GM20000 (cell line): ENCODE measurements around the gene EXOC4.

ENCODE experiments used
- DNase-seq: peaks from one replicate; pipeline ENCODE4 v3.0.0; 2012; ENCODE audit warnings: low spot score
- TF ChIP-seq, protein P1 (sequence below): IDR thresholded peaks from 2 replicates; pipeline ENCODE4 v1.5.1; 2012; ENCODE audit warnings: mild to moderate bottlenecking, control low read depth; ENCODE audit errors: extremely low read depth, missing control alignments

The EXOC4 gene

DNA sequence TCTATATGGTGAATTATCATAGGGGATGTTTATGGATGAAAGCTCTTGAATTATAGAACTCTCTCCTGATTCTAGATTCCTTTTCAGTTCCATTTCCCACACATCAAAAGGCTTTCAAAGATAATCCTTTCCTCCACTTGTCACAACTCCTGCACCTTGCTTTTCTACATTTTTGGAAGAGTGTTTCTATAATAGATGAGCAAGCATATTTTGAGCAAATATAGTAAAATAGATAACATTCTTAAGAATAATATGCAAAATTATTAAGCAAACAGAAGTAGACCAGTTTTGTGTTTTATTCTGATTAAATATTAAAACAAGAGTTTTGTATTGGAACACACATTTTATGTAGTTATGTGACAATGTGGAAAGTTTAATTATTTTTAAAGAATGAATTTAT lies 340.7 kb downstream of the EXOC4 start:
- DNase-seq = no peak
- TF ChIP-seq, protein P1, sequence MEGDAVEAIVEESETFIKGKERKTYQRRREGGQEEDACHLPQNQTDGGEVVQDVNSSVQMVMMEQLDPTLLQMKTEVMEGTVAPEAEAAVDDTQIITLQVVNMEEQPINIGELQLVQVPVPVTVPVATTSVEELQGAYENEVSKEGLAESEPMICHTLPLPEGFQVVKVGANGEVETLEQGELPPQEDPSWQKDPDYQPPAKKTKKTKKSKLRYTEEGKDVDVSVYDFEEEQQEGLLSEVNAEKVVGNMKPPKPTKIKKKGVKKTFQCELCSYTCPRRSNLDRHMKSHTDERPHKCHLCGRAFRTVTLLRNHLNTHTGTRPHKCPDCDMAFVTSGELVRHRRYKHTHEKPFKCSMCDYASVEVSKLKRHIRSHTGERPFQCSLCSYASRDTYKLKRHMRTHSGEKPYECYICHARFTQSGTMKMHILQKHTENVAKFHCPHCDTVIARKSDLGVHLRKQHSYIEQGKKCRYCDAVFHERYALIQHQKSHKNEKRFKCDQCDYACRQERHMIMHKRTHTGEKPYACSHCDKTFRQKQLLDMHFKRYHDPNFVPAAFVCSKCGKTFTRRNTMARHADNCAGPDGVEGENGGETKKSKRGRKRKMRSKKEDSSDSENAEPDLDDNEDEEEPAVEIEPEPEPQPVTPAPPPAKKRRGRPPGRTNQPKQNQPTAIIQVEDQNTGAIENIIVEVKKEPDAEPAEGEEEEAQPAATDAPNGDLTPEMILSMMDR = no peak

DNA sequence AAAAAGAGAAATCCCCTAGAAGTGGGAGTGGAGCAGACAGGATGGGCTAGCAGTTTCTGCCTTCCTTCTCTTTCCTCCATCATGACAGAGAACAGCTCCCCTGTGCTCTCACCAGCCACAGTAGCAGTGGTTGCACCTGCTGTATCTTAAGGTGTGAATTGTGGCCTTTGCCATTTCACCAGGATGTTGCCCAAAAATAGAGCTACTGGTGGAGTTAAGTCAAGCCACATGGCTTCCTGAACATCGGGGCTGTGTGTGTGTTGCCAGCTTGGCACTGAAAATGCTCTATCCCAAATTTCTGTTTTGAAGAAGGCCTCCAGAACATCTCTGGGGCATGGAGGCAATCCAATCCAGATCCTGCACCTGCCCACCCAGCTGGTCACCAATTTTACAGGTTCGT lies 348.7 kb downstream of the EXOC4 start:
- no peak for DNase-seq

DNA sequence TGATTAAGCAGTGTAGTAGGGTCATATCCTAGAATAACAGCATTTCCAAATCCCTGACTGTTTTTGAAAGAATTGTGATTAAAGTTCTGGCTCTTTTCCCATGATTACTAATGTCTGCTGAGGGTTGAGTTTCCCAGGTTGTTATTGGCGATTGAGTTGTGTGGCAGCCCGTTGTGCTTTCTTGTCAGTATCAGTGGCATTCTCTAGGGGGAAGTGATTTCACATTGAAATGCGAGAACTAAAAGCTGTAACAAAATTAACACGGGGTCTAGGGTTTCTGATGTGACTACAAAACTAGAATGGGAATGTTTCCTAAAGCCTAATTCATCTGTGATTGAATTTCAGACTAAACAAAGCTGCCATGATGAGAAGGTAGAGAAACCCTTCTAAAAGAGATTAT lies 349.4 kb downstream of the EXOC4 start:
- no peak for DNase-seq
- TF ChIP-seq, protein P1 = no peak

More for the DNA sequence above, 348.7 kb downstream of the EXOC4 start:
- TF ChIP-seq, protein P1 = no peak

DNA sequence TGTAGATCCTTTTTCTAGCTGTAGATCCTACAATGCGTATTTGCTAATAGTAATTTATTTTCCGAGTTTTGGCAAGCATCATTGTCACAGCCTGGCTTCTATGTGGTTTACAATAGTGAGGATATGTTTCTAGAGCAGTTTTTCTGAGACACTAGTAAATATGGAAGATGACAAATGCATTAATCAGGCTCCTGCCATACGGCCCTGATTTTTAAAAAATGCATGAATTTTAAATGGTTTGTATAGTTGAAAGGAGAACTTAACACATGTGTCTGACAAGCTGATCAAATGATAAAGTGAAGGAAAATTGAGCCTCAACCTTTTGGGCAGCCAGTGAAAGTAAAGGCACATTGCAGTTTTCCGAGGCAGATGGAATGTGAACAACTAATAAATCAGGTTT lies 354.1 kb downstream of the EXOC4 start:
- TF ChIP-seq, protein P1 = no peak
- no peak for DNase-seq

DNA sequence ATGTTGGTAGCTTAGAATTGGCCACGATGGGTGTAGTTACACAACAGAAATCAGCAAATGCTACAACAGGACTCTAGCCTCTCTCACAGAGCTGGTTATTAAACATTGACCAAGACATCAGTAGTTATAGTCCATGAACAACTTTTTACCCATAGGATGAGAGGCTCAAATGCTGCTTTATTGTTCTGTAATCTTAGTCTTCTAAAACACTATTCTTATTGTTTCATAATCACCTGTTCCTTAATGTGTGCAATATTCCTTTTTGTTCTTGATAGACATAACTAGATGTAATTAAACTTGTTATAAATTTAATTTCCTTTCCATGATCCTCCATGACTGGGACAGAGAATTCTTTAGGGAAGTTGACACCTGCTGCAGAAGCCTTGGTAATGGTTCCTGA lies 356.9 kb downstream of the EXOC4 start:
- DNase-seq = no peak
- TF ChIP-seq, protein P1 = no peak

DNA sequence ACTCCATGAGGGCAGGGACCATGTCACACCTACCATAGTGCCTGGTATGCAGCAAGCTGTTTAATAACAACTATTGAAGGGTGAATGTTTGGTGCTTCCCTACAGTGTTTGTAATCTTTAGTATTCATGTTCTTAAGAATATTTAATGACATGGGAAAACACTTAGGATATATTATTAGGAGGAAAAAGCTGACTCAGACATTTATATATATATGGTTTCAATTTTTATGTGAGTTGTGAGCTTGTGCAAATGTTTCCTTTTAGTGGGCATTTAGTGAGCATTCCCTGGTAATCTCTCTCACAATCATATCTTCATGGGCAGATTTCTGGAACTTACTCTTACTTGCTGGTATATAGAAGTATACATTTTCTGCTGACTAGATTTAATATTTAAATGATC lies 359.1 kb downstream of the EXOC4 start:
- TF ChIP-seq, protein P1 = no peak

DNA sequence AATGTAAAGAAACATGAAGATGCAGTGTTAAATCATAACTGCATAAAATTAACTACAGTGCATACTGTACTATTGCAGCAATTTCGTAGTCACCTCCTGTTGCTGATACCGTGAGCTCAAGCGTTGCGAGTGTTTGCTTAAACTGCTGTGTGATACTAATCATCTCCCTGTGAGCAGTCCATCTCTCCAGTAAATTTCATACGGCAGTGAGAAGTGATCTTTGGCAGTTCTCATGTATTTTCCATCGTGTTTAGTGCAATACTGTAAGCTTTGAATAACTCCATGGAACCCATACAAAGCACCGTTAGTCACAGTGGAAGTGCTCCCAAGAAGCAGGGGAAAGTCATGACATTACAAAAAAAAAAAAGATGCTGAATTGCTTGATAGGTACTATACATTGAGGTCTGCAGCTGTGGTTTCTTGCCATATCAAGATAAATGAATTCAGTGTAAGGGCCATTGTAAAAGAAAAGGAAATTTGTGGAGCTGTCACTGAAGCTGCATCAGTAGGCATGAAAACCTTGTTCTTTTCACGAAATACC lies 360.4 kb downstream of the EXOC4 start:
- TF ChIP-seq, protein P1 = no peak
- no peak for DNase-seq

More for the DNA sequence above, 359.1 kb downstream of the EXOC4 start:
- DNase-seq = no peak
